DND-41 (cell line): ENCODE results near the gene AMFR.

Experiments
- ATAC-seq: fragments of 200-7000 bp; cut with Tn5 transposase; 3 replicates; pipeline ENCODE4 v1.9.1; 2021; ENCODE audit warnings: low read depth; ENCODE audit not compliant: insufficient read depth
- DNase-seq: peaks from one replicate; pipeline ENCODE4 v3.0.0-alpha.2; 2020
- H2AFZ ChIP-seq: 2 replicates; pipeline ENCODE4 v1.6.0; 2012; ENCODE audit warnings: low read depth, low read length
- H3K27ac ChIP-seq: 2 replicates; pipeline ENCODE4 v1.5.1; 2012; ENCODE audit warnings: low read length, inconsistent platforms
- H3K27me3 ChIP-seq: fragments of 200-600 bp; sonication (generic); 2 replicates; pipeline ENCODE4 v1.6.0; 2012; ENCODE audit warnings: low read length, mild to moderate bottlenecking, inconsistent platforms; ENCODE audit not compliant: insufficient read depth, poor library complexity
- H3K36me3 ChIP-seq: 2 replicates; pipeline ENCODE4 v1.5.1; 2012; ENCODE audit warnings: low read length, inconsistent platforms; ENCODE audit not compliant: insufficient read depth
- H3K4me1 ChIP-seq: 2 replicates; pipeline ENCODE4 v1.5.1; 2012; ENCODE audit warnings: mild to moderate bottlenecking, low read length; ENCODE audit not compliant: insufficient read depth
- H3K4me2 ChIP-seq: 2 replicates; pipeline ENCODE4 v1.6.0; 2012; ENCODE audit warnings: mild to moderate bottlenecking, moderate library complexity, low read length, inconsistent platforms; ENCODE audit not compliant: insufficient read depth
- H3K4me3 ChIP-seq, 2 experiments: fragments of 200-600 bp in 1 of 2; shearing (Covaris generic) in 1 of 2; 2 replicates each; pipeline ENCODE4 v1.5.1; 2012 to 2016; ENCODE audit warnings: inconsistent platforms in 2 of 2, low read length in 2 of 2, mild to moderate bottlenecking in 2 of 2, low read depth in 1 of 2, moderate library complexity in 1 of 2
- H3K79me2 ChIP-seq: 2 replicates; pipeline ENCODE4 v1.6.0; 2012; ENCODE audit warnings: low read length, inconsistent platforms; ENCODE audit not compliant: insufficient read depth
- H3K9ac ChIP-seq: 2 replicates; pipeline ENCODE4 v1.6.0; 2012; ENCODE audit warnings: low read depth, mild to moderate bottlenecking, inconsistent platforms, low read length, moderate library complexity
- H3K9me3 ChIP-seq: 2 replicates; pipeline ENCODE4 v1.5.1; 2012; ENCODE audit warnings: low read length, moderate library complexity, mild to moderate bottlenecking, inconsistent platforms; ENCODE audit not compliant: insufficient read depth, severe bottlenecking
- H4K20me1 ChIP-seq: 2 replicates; pipeline ENCODE4 v1.6.0; 2012; ENCODE audit warnings: low read length; ENCODE audit not compliant: insufficient read depth
- CTCF ChIP-seq: IDR thresholded peaks from 2 replicates; pipeline ENCODE4 v1.5.1; 2012; ENCODE audit warnings: borderline replicate concordance, low read length, moderate library complexity, mild to moderate bottlenecking; ENCODE audit not compliant: poor library complexity, severe bottlenecking; ENCODE audit errors: extremely low read depth
- EZH2 ChIP-seq: IDR thresholded peaks from 3 replicates; pipeline ENCODE4 v1.6.1; 2012; ENCODE audit warnings: borderline replicate concordance, low read depth, mild to moderate bottlenecking, moderate library complexity, low read length, inconsistent platforms; ENCODE audit not compliant: severe bottlenecking

The AMFR gene

GRCh38 chr16:56314244-56314850, 111.0 kb downstream of the AMFR start:
- TF ChIP-seq CTCF (no peak), EZH2 (no peak)
- no peak overlapping the region for H3K27ac ChIP-seq
- H4K20me1 ChIP-seq, result peaks cover 18% of the 10 kb centered on the region
- H3K36me3 ChIP-seq, result 0 out of 2 replicates have a peak, but pooled peaks cover 4% of the 10 kb centered on the region
- H3K79me2 ChIP-seq, result no peaks in the 10 kb centered on the region
- no peaks in the 10 kb centered on the region for H3K4me1 ChIP-seq
- no peak overlapping the region for H3K9ac ChIP-seq
- H2AFZ ChIP-seq, result no peak overlapping the region
- ATAC-seq, result no peak
- no peak overlapping the region for H3K4me3 ChIP-seq
- H3K9me3 ChIP-seq, result no peaks in the 10 kb centered on the region
- no peaks in the 10 kb centered on the region for H3K27me3 ChIP-seq
- no peak overlapping the region for H3K4me2 ChIP-seq
- DNase-seq, result no peak

GRCh38 chr16:56312556-56312955, 112.8 kb downstream of the AMFR start:
- TF ChIP-seq EZH2, result no peak
- no peak for TF ChIP-seq CTCF
- no peaks in the 10 kb centered on the region for H3K27me3 ChIP-seq
- H3K36me3 ChIP-seq, result no peaks in the 10 kb centered on the region
- no peak overlapping the region for H3K4me3 ChIP-seq
- H3K4me1 ChIP-seq, result no peaks in the 10 kb centered on the region
- no peak overlapping the region for H2AFZ ChIP-seq
- ATAC-seq (no peak), DNase-seq (no peak)
- H3K9ac ChIP-seq, result no peak overlapping the region
- no peaks in the 10 kb centered on the region for H3K9me3 ChIP-seq
- H3K27ac ChIP-seq, result no peak overlapping the region
- H3K4me2 ChIP-seq, result no peak overlapping the region
- H3K79me2 ChIP-seq, result no peaks in the 10 kb centered on the region
- peaks cover 14% of the 10 kb centered on the region for H4K20me1 ChIP-seq

- H3K36me3 ChIP-seq, result no peaks in the 10 kb centered on the region
- no peak overlapping the region for H3K4me2 ChIP-seq
- no peak for DNase-seq
- no peaks in the 10 kb centered on the region for H3K9me3 ChIP-seq
- ATAC-seq, result no peak
- no peak overlapping the region for H3K9ac ChIP-seq
- H4K20me1 ChIP-seq, result peaks cover 15% of the 10 kb centered on the region
- H2AFZ ChIP-seq, result no peak overlapping the region
- no peaks in the 10 kb centered on the region for H3K79me2 ChIP-seq
- H3K4me1 ChIP-seq, result no peaks in the 10 kb centered on the region
- TF ChIP-seq EZH2, result no peak
- TF ChIP-seq CTCF, result no peak
- no peak overlapping the region for H3K4me3 ChIP-seq
- H3K27ac ChIP-seq, result no peak overlapping the region
- H3K27me3 ChIP-seq, result no peaks in the 10 kb centered on the region
These were observed 113.4 kb downstream of the AMFR start for GRCh38 chr16:56312028-56312300.
